WTC11 (cell line): Measurements from ENCODE around the gene ERVV-1. TPM values are rescaled to one million over a fixed set of nuclear protein-coding genes. Genes with fewer than 3 reads are reported as not detected.

Experiments
- ATAC-seq: fragments of 200-7000 bp; cut with Tn5 transposase; 2 replicates; pipeline ENCODE4 v1.10.0; 2021; ENCODE audit warnings: mild to moderate bottlenecking, moderate library complexity
- Bru-seq: library from RNA; stranded (reverse); fragments of 400-500 nt; gene quantifications from one replicate; lab custom pipeline; 2021; lab: Mats Ljungman, UMichigan
- CTCF ChIA-PET: fragments of 300-600 bp; sonication (Branson Sonifier 250); formaldehyde crosslinking; loops from one replicate; lab custom pipeline; 2021; ENCODE audit warnings: antibody characterized with exemption; lab: Charles Lee
- POLR2A ChIA-PET: fragments of 350-600 bp; sonication (Branson Sonifier 250); formaldehyde crosslinking; loops from one replicate; lab custom pipeline; 2021; ENCODE audit warnings: antibody characterized with exemption; lab: Charles Lee
- DNase-seq: peaks from one replicate; pipeline ENCODE4 v3.0.0; 2021; ENCODE audit warnings: low spot score
- H3K27ac Mint-ChIP-seq: 2 replicates; pipeline ENCODE4 v1.8.0; 2021; ENCODE audit warnings: mixed read lengths
- H3K27me3 Mint-ChIP-seq: 2 replicates; pipeline ENCODE4 v1.8.0; 2021; ENCODE audit warnings: low read depth, mild to moderate bottlenecking, moderate library complexity, mixed read lengths
- H3K36me3 Mint-ChIP-seq: 2 replicates; pipeline ENCODE4 v1.8.0; 2021; ENCODE audit warnings: mixed read lengths
- H3K4me1 Mint-ChIP-seq: 2 replicates; pipeline ENCODE4 v1.8.0; 2022; ENCODE audit warnings: mixed read lengths
- H3K4me3 Mint-ChIP-seq: 2 replicates; pipeline ENCODE4 v1.8.0; 2021; ENCODE audit warnings: mild to moderate bottlenecking, moderate library complexity, mixed read lengths
- H3K9me3 Mint-ChIP-seq: 2 replicates; pipeline ENCODE4 v1.8.0; 2021; ENCODE audit warnings: mixed read lengths
- AR ChIP-seq: fragments of 250-450 bp; sonication (Bioruptor Pico); IDR thresholded peaks from 2 replicates; pipeline ENCODE4 v1.9.0; 2021; ENCODE audit warnings: mild to moderate bottlenecking
- ATF1 ChIP-seq: sonication (generic); formaldehyde crosslinking; IDR thresholded peaks from 2 replicates; pipeline ENCODE4 v1.8.1; 2023; ENCODE audit warnings: mild to moderate bottlenecking, moderate library complexity, missing genetic modification reagents
- CREB1 ChIP-seq: sonication (generic); formaldehyde crosslinking; IDR thresholded peaks from 2 replicates; pipeline ENCODE4 v1.8.0; 2023; ENCODE audit warnings: mild to moderate bottlenecking, missing genetic modification reagents
- CREM ChIP-seq: sonication (generic); formaldehyde crosslinking; IDR thresholded peaks from 2 replicates; pipeline ENCODE4 v1.8.1; 2022; ENCODE audit warnings: mild to moderate bottlenecking, missing genetic modification reagents, moderate library complexity
- EMX1 ChIP-seq: fragments of 250-450 bp; sonication (Bioruptor Pico); IDR thresholded peaks from 2 replicates; pipeline ENCODE4 v1.8.0; 2021; ENCODE audit warnings: mild to moderate bottlenecking
- ESRRA ChIP-seq: sonication (generic); formaldehyde crosslinking; IDR thresholded peaks from 2 replicates; pipeline ENCODE4 v1.8.1; 2022; ENCODE audit warnings: mild to moderate bottlenecking, missing genetic modification reagents, borderline replicate concordance
- FOXP1 ChIP-seq: sonication (generic); formaldehyde crosslinking; IDR thresholded peaks from 2 replicates; pipeline ENCODE4 v1.8.0; 2022; ENCODE audit warnings: missing genetic modification reagents, mild to moderate bottlenecking, moderate library complexity, borderline replicate concordance
- GRHL2 ChIP-seq: fragments of 250-450 bp; sonication (Bioruptor Pico); IDR thresholded peaks from 2 replicates; pipeline ENCODE4 v1.8.0; 2022; ENCODE audit warnings: mild to moderate bottlenecking, moderate library complexity; ENCODE audit not compliant: insufficient replicate concordance, severe bottlenecking
- GTF2I ChIP-seq: fragments of 250-450 bp; sonication (Bioruptor Pico); conservative IDR thresholded peaks from 2 replicates; pipeline ENCODE4 v1.4.0; 2021; ENCODE audit warnings: mild to moderate bottlenecking
- JAZF1 ChIP-seq: fragments of 250-450 bp; sonication (Bioruptor Pico); IDR thresholded peaks from 2 replicates; pipeline ENCODE4 v1.9.0; 2021; ENCODE audit warnings: moderate library complexity, mild to moderate bottlenecking, inconsistent platforms
- MAX ChIP-seq: sonication (generic); formaldehyde crosslinking; IDR thresholded peaks from 2 replicates; pipeline ENCODE4 v1.8.0; 2022; ENCODE audit warnings: mild to moderate bottlenecking, missing genetic modification reagents
- NR2C2 ChIP-seq: sonication (generic); formaldehyde crosslinking; IDR thresholded peaks from 2 replicates; pipeline ENCODE4 v1.8.0; 2022; ENCODE audit warnings: mild to moderate bottlenecking, missing genetic modification reagents
- OVOL2 ChIP-seq: fragments of 250-450 bp; sonication (Bioruptor Pico); IDR thresholded peaks from 2 replicates; pipeline ENCODE4 v1.9.0; 2021; ENCODE audit warnings: mild to moderate bottlenecking, borderline replicate concordance
- SOX15 ChIP-seq: fragments of 250-450 bp; sonication (Bioruptor Pico); IDR thresholded peaks from 2 replicates; pipeline ENCODE4 v1.9.0; 2021; ENCODE audit warnings: mild to moderate bottlenecking
- TEAD4 ChIP-seq: sonication (generic); formaldehyde crosslinking; IDR thresholded peaks from 2 replicates; pipeline ENCODE4 v1.8.0; 2022; ENCODE audit warnings: mild to moderate bottlenecking, missing genetic modification reagents
- USF2 ChIP-seq: sonication (generic); formaldehyde crosslinking; IDR thresholded peaks from 2 replicates; pipeline ENCODE4 v1.8.1; 2023; ENCODE audit warnings: mild to moderate bottlenecking, missing genetic modification reagents, moderate library complexity
- ZNF121 ChIP-seq: sonication (generic); formaldehyde crosslinking; IDR thresholded peaks from 2 replicates; pipeline ENCODE4 v1.8.0; 2023; ENCODE audit warnings: missing genetic modification reagents
- ZNF317 ChIP-seq: sonication (generic); formaldehyde crosslinking; IDR thresholded peaks from 2 replicates; pipeline ENCODE4 v1.8.1; 2023; ENCODE audit warnings: low read depth, mild to moderate bottlenecking, moderate library complexity, missing genetic modification reagents, borderline replicate concordance
- long read RNA-seq, 3 experiments: library from RNA in 1 of 3; library from capped mRNA in 1 of 3; library from polyadenylated mRNA in 1 of 3; unstranded in 2 of 3; stranded (forward) in 1 of 3; transcript quantifications; one replicate each; pipeline ENCODE4 v2.0.0, GENCODE V29; 2021
- total RNA-seq: library from RNA; stranded (reverse); gene quantifications from 3 replicates; pipeline ENCODE4 v1.2.3, GENCODE V29; 2021
- TF ChIP-seq, protein P1 (sequence below): sonication (generic); formaldehyde crosslinking; IDR thresholded peaks from 2 replicates; pipeline ENCODE4 v1.8.0; 2023; ENCODE audit warnings: missing genetic modification reagents, mild to moderate bottlenecking, borderline replicate concordance

The ERVV-1 gene, protein sequence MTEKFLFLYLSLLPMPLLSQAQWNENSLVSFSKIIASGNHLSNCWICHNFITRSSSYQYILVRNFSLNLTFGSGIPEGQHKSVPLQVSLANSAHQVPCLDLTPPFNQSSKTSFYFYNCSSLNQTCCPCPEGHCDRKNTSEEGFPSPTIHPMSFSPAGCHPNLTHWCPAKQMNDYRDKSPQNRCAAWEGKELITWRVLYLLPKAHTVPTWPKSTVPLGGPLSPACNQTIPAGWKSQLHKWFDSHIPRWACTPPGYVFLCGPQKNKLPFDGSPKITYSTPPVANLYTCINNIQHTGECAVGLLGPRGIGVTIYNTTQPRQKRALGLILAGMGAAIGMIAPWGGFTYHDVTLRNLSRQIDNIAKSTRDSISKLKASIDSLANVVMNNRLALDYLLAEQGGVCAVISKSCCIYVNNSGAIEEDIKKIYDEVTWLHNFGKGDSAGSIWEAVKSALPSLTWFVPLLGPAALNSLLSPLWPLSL
- total RNA-seq, result not detected in 3 replicates
- Bru-seq, nascent RNA, result percentile 12 among the genes with signal in this experiment
- long read RNA-seq, experiment 1, result 0 reads
- long read RNA-seq, experiment 2, result 0 reads
- long read RNA-seq, experiment 3, result 0 reads

DNA sequence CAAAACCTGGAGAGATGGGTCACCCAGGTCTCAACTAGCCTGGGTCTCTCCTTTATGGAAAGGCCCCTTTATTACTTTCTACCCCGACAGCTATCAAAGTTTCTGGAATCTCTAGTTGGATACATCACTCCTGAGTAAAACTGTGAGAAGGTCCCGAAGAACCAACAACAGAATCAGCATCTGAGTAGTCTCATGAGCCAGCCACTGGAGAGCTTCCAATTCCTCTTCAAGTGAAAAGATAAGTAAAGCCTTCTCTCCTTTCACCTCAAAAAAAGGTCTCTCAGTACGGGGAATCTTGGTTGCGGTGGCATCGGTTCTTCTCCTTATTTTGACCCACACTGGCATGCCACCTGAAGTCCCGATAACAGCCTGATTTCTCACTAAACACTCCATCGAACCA lies at the start of gene ERVV-1:
Gene ERVV-1 (plus strand): TSS at position 301 of the 400 bp plus-strand sequence. CDS start 170 bp downstream, outside the sequence.
- TF ChIP-seq ESRRA, result no peak
- TF ChIP-seq TEAD4, result no peak
- TF ChIP-seq EMX1 (CRISPR knock-in tag), result no peak
- no peak for TF ChIP-seq GTF2I (CRISPR knock-in tag)
- no peak for TF ChIP-seq AR
- no peak for TF ChIP-seq ZNF317 (CRISPR knock-in tag)
- no peak for TF ChIP-seq MAX (CRISPR knock-in tag)
- no peak for TF ChIP-seq CREM
- no peak for TF ChIP-seq ZNF121 (CRISPR knock-in tag)
- no peak for TF ChIP-seq JAZF1
- TF ChIP-seq NR2C2 (CRISPR knock-in tag), result no peak
- no peak for TF ChIP-seq SOX15
- TF ChIP-seq, protein P1, sequence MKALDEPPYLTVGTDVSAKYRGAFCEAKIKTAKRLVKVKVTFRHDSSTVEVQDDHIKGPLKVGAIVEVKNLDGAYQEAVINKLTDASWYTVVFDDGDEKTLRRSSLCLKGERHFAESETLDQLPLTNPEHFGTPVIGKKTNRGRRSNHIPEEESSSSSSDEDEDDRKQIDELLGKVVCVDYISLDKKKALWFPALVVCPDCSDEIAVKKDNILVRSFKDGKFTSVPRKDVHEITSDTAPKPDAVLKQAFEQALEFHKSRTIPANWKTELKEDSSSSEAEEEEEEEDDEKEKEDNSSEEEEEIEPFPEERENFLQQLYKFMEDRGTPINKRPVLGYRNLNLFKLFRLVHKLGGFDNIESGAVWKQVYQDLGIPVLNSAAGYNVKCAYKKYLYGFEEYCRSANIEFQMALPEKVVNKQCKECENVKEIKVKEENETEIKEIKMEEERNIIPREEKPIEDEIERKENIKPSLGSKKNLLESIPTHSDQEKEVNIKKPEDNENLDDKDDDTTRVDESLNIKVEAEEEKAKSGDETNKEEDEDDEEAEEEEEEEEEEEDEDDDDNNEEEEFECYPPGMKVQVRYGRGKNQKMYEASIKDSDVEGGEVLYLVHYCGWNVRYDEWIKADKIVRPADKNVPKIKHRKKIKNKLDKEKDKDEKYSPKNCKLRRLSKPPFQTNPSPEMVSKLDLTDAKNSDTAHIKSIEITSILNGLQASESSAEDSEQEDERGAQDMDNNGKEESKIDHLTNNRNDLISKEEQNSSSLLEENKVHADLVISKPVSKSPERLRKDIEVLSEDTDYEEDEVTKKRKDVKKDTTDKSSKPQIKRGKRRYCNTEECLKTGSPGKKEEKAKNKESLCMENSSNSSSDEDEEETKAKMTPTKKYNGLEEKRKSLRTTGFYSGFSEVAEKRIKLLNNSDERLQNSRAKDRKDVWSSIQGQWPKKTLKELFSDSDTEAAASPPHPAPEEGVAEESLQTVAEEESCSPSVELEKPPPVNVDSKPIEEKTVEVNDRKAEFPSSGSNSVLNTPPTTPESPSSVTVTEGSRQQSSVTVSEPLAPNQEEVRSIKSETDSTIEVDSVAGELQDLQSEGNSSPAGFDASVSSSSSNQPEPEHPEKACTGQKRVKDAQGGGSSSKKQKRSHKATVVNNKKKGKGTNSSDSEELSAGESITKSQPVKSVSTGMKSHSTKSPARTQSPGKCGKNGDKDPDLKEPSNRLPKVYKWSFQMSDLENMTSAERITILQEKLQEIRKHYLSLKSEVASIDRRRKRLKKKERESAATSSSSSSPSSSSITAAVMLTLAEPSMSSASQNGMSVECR (CRISPR knock-in tag), result no peak
- no peak for TF ChIP-seq FOXP1 (CRISPR knock-in tag)
- no peak for TF ChIP-seq ATF1
- no peak for TF ChIP-seq GRHL2
- no peak for TF ChIP-seq OVOL2 (CRISPR knock-in tag)
- TF ChIP-seq CREB1, result no peak
- no peak for TF ChIP-seq USF2 (CRISPR knock-in tag)
- Mint-ChIP-seq H3K27ac (no peak within 1 kb of the TSS), H3K27me3 (peaks cover 4% of the 10 kb centered on the region), H3K36me3 (no peaks in the 10 kb centered on the region), H3K9me3 (no peaks in the 10 kb centered on the region), H3K4me1 (peaks cover 10% of the 10 kb centered on the region), H3K4me3 (no peak within 1 kb of the TSS)
- POLR2A ChIA-PET, result no interaction called here
- DNase-seq, result no peak
- no peak for ATAC-seq
- CTCF ChIA-PET, result no interaction called here
